Small intestine (tissue), 7 donors: ENCODE data around the gene CTSA. TPM values are rescaled to one million over a fixed set of nuclear protein-coding genes. Genes with fewer than 3 reads are reported as not detected.
A peak's percentile ranks its signal among the peaks of the same experiment; 100 is the strongest.

Experiments used
- DNase-seq, 2 donors: peaks; one replicate each; pipeline versions ENCODE4 v3.0.0 to v3.0.0-alpha.2; 2013
- FAIRE-seq: peaks from 2 replicates; lab custom pipeline; 2012; peaks lifted over from hg19 to GRCh38; lab: Jason Lieb, UNC
- H3K27ac ChIP-seq, 3 donors: one replicate each; pipeline ENCODE4 v1.5.1; 2013; ENCODE audit warnings: low read length in 2 of 3, mild to moderate bottlenecking in 2 of 3, control low read depth in 1 of 3, inconsistent platforms in 1 of 3, low read depth in 1 of 3, moderate library complexity in 1 of 3
- H3K27me3 ChIP-seq, 3 donors: one replicate each; pipeline ENCODE4 v1.6.1; 2013; ENCODE audit warnings: low read length in 3 of 3, inconsistent platforms in 1 of 3; ENCODE audit not compliant: control insufficient read depth in 3 of 3, insufficient read depth in 3 of 3
- H3K36me3 ChIP-seq, 3 donors: one replicate each; pipeline ENCODE4 v1.6.1; 2013; ENCODE audit warnings: low read length in 3 of 3, inconsistent platforms in 1 of 3, low read depth in 1 of 3, mild to moderate bottlenecking in 1 of 3, moderate library complexity in 1 of 3; ENCODE audit not compliant: control insufficient read depth in 3 of 3, insufficient read depth in 2 of 3
- H3K4me1 ChIP-seq, 3 donors: one replicate each; pipeline ENCODE4 v1.6.1; 2013; ENCODE audit warnings: low read length in 2 of 3, inconsistent platforms in 1 of 3, low read depth in 1 of 3, mild to moderate bottlenecking in 1 of 3, moderate library complexity in 1 of 3; ENCODE audit not compliant: control insufficient read depth in 3 of 3, insufficient read depth in 2 of 3
- H3K4me3 ChIP-seq, 3 donors: one replicate each; pipeline ENCODE4 v1.5.1; 2013; ENCODE audit warnings: low read length in 3 of 3, control low read depth in 1 of 3, inconsistent platforms in 1 of 3, low read depth in 1 of 3, mild to moderate bottlenecking in 1 of 3, moderate library complexity in 1 of 3
- H3K9me3 ChIP-seq, 2 donors: one replicate each; pipeline ENCODE4 v1.6.1; 2013; ENCODE audit warnings: low read depth in 1 of 2, low read length in 1 of 2; ENCODE audit not compliant: control insufficient read depth in 2 of 2, insufficient read depth in 1 of 2
- WGBS, 3 donors: extraction: QIAGEN DNeasy Blood & Tissue Kit; methylation state at CpG; one replicate each; pipeline ENCODE4 v1.1.7; 2013; 5-methylcytosine and 5-hydroxymethylcytosine counted together
- polyA plus RNA-seq, 4 donors: library from polyadenylated mRNA; stranded (reverse) in 3 of 4; unstranded in 1 of 4; fragments of 200-250 nt in 3 of 4; fragments of 120-200 nt in 1 of 4; gene quantifications; one replicate each; pipeline versions ENCODE4 v1.2.1 to v1.2.3, GENCODE V29; 2013
- donor health status: healthy with polysubstance abuse.
- donor health status: control.
- donor health status: control.
- donor health status: Bipolar disorder and iron deficiency.
- donor health status: healthy.

CTSA gene
- polyA plus RNA-seq, 4 donors = 78.9 to 1,454 (median 115) TPM

- WGBS, 3 donors = 6 to 11% (median 11%) methylated on average over 13 of the region's 13 CpGs
- DNase-seq (no peak), FAIRE-seq (no peak)
- H3K4me3 ChIP-seq = peak overlapping the region; percentile 87 to 90 (median 90)
- no peaks in the 10 kb centered on the region for H3K9me3 ChIP-seq
- H3K27me3 ChIP-seq = no peaks in the 10 kb centered on the region
- peaks cover 0 to 25% (median 0%) of the 10 kb centered on the region in 3 donors for H3K36me3 ChIP-seq
- H3K27ac ChIP-seq = peak overlapping the region; percentile 66 to 94 (median 82)
- H3K4me1 ChIP-seq = peaks cover 6 to 24% (median 7%) of the 10 kb centered on the region in 3 donors
Observed at GRCh38 chr20:45857882-45858216, 33.3 kb upstream of the CTSA start.

- Histone ChIP-seq H3K9me3 (no peaks in the 10 kb centered on the region), H3K4me3 (no peak overlapping the region), H3K27me3 (no peaks in the 10 kb centered on the region), H3K27ac (no peak overlapping the region), H3K36me3 (peaks cover 0 to 13% (median 0%) of the 10 kb centered on the region in 3 donors), H3K4me1 (peaks cover 6 to 27% (median 7%) of the 10 kb centered on the region in 3 donors)
- FAIRE-seq (no peak), DNase-seq (no peak)
- WGBS, 3 donors = 79 to 94% (median 94%) methylated on average over 5 of the region's 5 CpGs
Observed at GRCh38 chr20:45859916-45860315, 31.2 kb upstream of the CTSA start.

GRCh38 chr20:45860560-45861220 lies 30.4 kb upstream of the CTSA start:
- WGBS, 3 donors = 56 to 70% (median 64%) methylated on average over 7 of the region's 7 CpGs
- Histone ChIP-seq H3K4me1 (peaks cover 2 to 23% (median 6%) of the 10 kb centered on the region in 3 donors), H3K27ac (no peak overlapping the region)

GRCh38 chr20:45861221-45862075 lies 29.7 kb upstream of the CTSA start:
- H3K27me3 ChIP-seq = no peaks in the 10 kb centered on the region
- peaks cover 0 to 8% (median 0%) of the 10 kb centered on the region in 3 donors for H3K36me3 ChIP-seq
- DNase-seq = peak; percentile 18 to 78
- FAIRE-seq = no peak
- no peak overlapping the region for H3K27ac ChIP-seq
- WGBS, 3 donors = 74 to 88% (median 84%) methylated on average over 7 of the region's 7 CpGs
- no peak overlapping the region for H3K4me3 ChIP-seq
- no peaks in the 10 kb centered on the region for H3K9me3 ChIP-seq
- H3K4me1 ChIP-seq = peaks cover 0 to 17% (median 0%) of the 10 kb centered on the region in 3 donors

More at GRCh38 chr20:45860560-45861220, 30.4 kb upstream of the CTSA start:
- FAIRE-seq (no peak), DNase-seq (peak in 1 of 2 donors; percentile 20)
- peaks cover 0 to 10% (median 0%) of the 10 kb centered on the region in 3 donors for H3K36me3 ChIP-seq
- H3K4me3 ChIP-seq = no peak overlapping the region
- H3K9me3 ChIP-seq = no peaks in the 10 kb centered on the region
- no peaks in the 10 kb centered on the region for H3K27me3 ChIP-seq

- peak; percentile 59 to 70 for DNase-seq
Observed at GRCh38 chr20:45863543-45864470, 27.3 kb upstream of the CTSA start.

GRCh38 chr20:45866454-45866853 lies 24.7 kb upstream of the CTSA start:
- no peaks in the 10 kb centered on the region for H3K9me3 ChIP-seq
- H3K27ac ChIP-seq = no peak overlapping the region
- peaks cover 0 to 7% (median 0%) of the 10 kb centered on the region in 3 donors for H3K36me3 ChIP-seq
- H3K4me3 ChIP-seq = no peak overlapping the region
- DNase-seq (no peak), FAIRE-seq (no peak)
- WGBS, 3 donors = 94 to 98% (median 96%) methylated on average over 5 of the region's 5 CpGs
- H3K27me3 ChIP-seq = no peaks in the 10 kb centered on the region
- peaks cover 0 to 18% (median 0%) of the 10 kb centered on the region in 3 donors for H3K4me1 ChIP-seq

More at GRCh38 chr20:45863543-45864470, 27.3 kb upstream of the CTSA start:
- H3K9me3 ChIP-seq = no peaks in the 10 kb centered on the region
- H3K4me1 ChIP-seq = peaks cover 0 to 28% (median 0%) of the 10 kb centered on the region in 3 donors
- no peak for FAIRE-seq
- no peaks in the 10 kb centered on the region for H3K27me3 ChIP-seq
- H3K36me3 ChIP-seq = peaks cover 0 to 10% (median 0%) of the 10 kb centered on the region in 3 donors
- peak overlapping the region in 1 of 3 donors; percentile 6 for H3K27ac ChIP-seq
- WGBS, 3 donors = 70 to 86% (median 82%) methylated on average over 7 of the region's 7 CpGs
- H3K4me3 ChIP-seq = no peak overlapping the region

- Histone ChIP-seq H3K4me3 (no peak overlapping the region), H3K27ac (peak overlapping the region in 2 of 3 donors; percentile 17 to 41), H3K27me3 (no peaks in the 10 kb centered on the region), H3K4me1 (peaks cover 0 to 18% (median 0%) of the 10 kb centered on the region in 3 donors), H3K9me3 (no peaks in the 10 kb centered on the region), H3K36me3 (peaks cover 0 to 7% (median 0%) of the 10 kb centered on the region in 3 donors)
- 46 to 73% (median 56%) methylated on average over 6 of the region's 6 CpGs for WGBS, 3 donors
- DNase-seq (peak; percentile 46 to 74), FAIRE-seq (no peak)
Observed at GRCh38 chr20:45867136-45867818, 23.9 kb upstream of the CTSA start.
